ENCODE data around the gene MUC2.

MUC2 gene

GRCh38 chr11:1060852-1061616 lies 13.6 kb upstream of the MUC2 start:
- H3K4me3 ChIP-seq (ENCODE audit: low read depth, low read length), result no peak overlapping the region
- TF ChIP-seq MAX (IDR thresholded peaks at IDR 0.05; ENCODE audit: low read depth, low read length) (no peak), MYC (IDR thresholded peaks at IDR 0.05; ENCODE audit: low read depth, low read length) (no peak), CTCF (IDR thresholded peaks at IDR 0.05; ENCODE audit: low read depth, low read length) (no peak), POLR2A (IDR thresholded peaks at IDR 0.05; ENCODE audit: extremely low read depth, insufficient read length) (no peak)
- no peak for DNase-seq (ENCODE audit: low read depth)

- no peak for DNase-seq (ENCODE audit: low read depth)
- H3K4me3 ChIP-seq (ENCODE audit: low read depth, low read length), result no peak overlapping the region
- TF ChIP-seq MYC (IDR thresholded peaks at IDR 0.05; ENCODE audit: low read depth, low read length), result no peak
- TF ChIP-seq CTCF (IDR thresholded peaks at IDR 0.05; ENCODE audit: low read depth, low read length), result no peak
- no peak for TF ChIP-seq POLR2A (IDR thresholded peaks at IDR 0.05; ENCODE audit: extremely low read depth, insufficient read length)
- TF ChIP-seq MAX (IDR thresholded peaks at IDR 0.05; ENCODE audit: low read depth, low read length), result no peak
Measured at GRCh38 chr11:1062075-1062820, 12.4 kb upstream of the MUC2 start.

GRCh38 chr11:1064167-1064566 lies 10.5 kb upstream of the MUC2 start:
- no peak for TF ChIP-seq CTCF (IDR thresholded peaks at IDR 0.05; ENCODE audit: low read depth, low read length)
- TF ChIP-seq MYC (IDR thresholded peaks at IDR 0.05; ENCODE audit: low read depth, low read length), result no peak
- TF ChIP-seq MAX (IDR thresholded peaks at IDR 0.05; ENCODE audit: low read depth, low read length), result no peak
- TF ChIP-seq POLR2A (IDR thresholded peaks at IDR 0.05; ENCODE audit: extremely low read depth, insufficient read length), result no peak

GRCh38 chr11:1067812-1068496 lies 6.7 kb upstream of the MUC2 start:
- DNase-seq (ENCODE audit: low read depth), result no peak
- TF ChIP-seq MYC (IDR thresholded peaks at IDR 0.05; ENCODE audit: low read depth, low read length) (no peak), MAX (IDR thresholded peaks at IDR 0.05; ENCODE audit: low read depth, low read length) (no peak), CTCF (IDR thresholded peaks at IDR 0.05; ENCODE audit: low read depth, low read length) (no peak), POLR2A (IDR thresholded peaks at IDR 0.05; ENCODE audit: extremely low read depth, insufficient read length) (no peak)
- no peak overlapping the region for H3K4me3 ChIP-seq (ENCODE audit: low read depth, low read length)

More at GRCh38 chr11:1064167-1064566, 10.5 kb upstream of the MUC2 start:
- DNase-seq (ENCODE audit: low read depth), result no peak
- no peak overlapping the region for H3K4me3 ChIP-seq (ENCODE audit: low read depth, low read length)

- TF ChIP-seq MAX (IDR thresholded peaks at IDR 0.05; ENCODE audit: low read depth, low read length) (no peak), POLR2A (IDR thresholded peaks at IDR 0.05; ENCODE audit: extremely low read depth, insufficient read length) (no peak), MYC (IDR thresholded peaks at IDR 0.05; ENCODE audit: low read depth, low read length) (no peak), CTCF (IDR thresholded peaks at IDR 0.05; ENCODE audit: low read depth, low read length) (no peak)
- H3K4me3 ChIP-seq (ENCODE audit: low read depth, low read length), result no peak overlapping the region
- DNase-seq (ENCODE audit: low read depth), result no peak
Measured at GRCh38 chr11:1069740-1070139, 4.9 kb upstream of the MUC2 start.
